Effector memory CD4-positive, alpha-beta T cell (primary cell): Measurements from ENCODE around the gene PEAK3.

Source experiments
- DNase-seq, 3 donors: peaks; one replicate each; pipeline ENCODE4 v3.0.0-alpha.2; 2020
- H3K27ac ChIP-seq: 2 replicates; pipeline ENCODE4 v1.7.0; 2013; ENCODE audit warnings: mild to moderate bottlenecking, low read length, moderate library complexity; ENCODE audit not compliant: insufficient read depth, poor library complexity, severe bottlenecking
- H3K27me3 ChIP-seq: replicated peaks from 2 replicates; pipeline ENCODE4 v1.7.0; 2013; ENCODE audit warnings: mild to moderate bottlenecking, low read length; ENCODE audit not compliant: insufficient read depth, control insufficient read depth, poor library complexity, severe bottlenecking
- H3K36me3 ChIP-seq: 2 replicates; pipeline ENCODE4 v1.7.0; 2013; ENCODE audit warnings: mild to moderate bottlenecking, low read length, moderate library complexity; ENCODE audit not compliant: control insufficient read depth, insufficient read depth
- H3K4me1 ChIP-seq: 2 replicates; pipeline ENCODE4 v1.7.0; 2013; ENCODE audit warnings: low read length, mild to moderate bottlenecking; ENCODE audit not compliant: control insufficient read depth, insufficient read depth, poor library complexity, severe bottlenecking
- H3K4me3 ChIP-seq: 2 replicates; pipeline ENCODE4 v1.7.0; 2013; ENCODE audit warnings: low read length, low read depth, mild to moderate bottlenecking; ENCODE audit not compliant: insufficient read depth, poor library complexity, severe bottlenecking
- H3K9me3 ChIP-seq: 2 replicates; pipeline ENCODE4 v1.7.0; 2013; ENCODE audit warnings: mild to moderate bottlenecking, low read length, moderate library complexity; ENCODE audit not compliant: control insufficient read depth

The PEAK3 gene

DNA sequence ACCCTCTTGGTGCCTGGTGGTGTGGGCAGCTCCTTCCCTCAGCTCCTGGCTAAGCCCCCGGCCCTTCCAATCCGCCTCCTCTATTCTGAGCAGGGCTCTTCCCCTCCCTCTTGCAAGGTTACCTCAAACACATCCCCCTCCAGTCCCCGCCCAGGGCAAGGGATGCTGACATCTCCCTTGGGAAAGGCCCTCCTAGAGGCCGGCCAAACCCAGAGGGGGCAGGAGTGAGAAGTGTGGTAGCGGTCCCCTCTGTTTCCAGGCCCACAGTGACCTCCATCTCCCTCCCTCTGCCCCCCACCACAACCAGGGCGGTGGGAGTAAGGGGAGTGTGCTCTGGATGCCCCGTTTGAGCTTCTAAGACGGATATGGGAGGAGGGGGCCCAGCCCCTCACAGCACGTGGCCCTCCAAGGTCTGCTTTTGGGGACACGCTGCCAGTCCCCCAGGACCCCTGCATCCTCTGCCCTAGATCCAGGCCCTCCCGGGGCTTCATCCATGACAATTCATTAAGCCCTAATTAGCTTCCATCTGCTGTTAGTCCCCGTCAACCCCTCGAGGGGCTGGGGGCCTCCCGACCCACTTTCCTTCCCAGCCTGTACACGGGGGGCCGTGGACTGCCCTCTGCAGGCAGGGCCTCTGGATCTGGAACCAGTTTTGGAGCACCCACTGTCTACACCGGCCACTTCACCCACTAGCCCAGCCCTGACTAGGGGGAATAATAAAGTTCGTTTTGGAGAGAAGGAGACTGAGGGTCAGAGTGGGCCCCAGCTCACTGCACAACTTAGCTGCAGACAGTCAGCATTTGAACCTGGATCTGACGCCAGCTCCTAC, 23.7 kb upstream of the PEAK3 start:
- DNase-seq, result no peak
- Histone ChIP-seq H3K27me3 (peaks cover 45% of the 10 kb centered on the region), H3K27ac (no peak overlapping the region), H3K36me3 (no peaks in the 10 kb centered on the region), H3K4me1 (peaks cover 9% of the 10 kb centered on the region), H3K9me3 (no peaks in the 10 kb centered on the region), H3K4me3 (no peak overlapping the region)

DNA sequence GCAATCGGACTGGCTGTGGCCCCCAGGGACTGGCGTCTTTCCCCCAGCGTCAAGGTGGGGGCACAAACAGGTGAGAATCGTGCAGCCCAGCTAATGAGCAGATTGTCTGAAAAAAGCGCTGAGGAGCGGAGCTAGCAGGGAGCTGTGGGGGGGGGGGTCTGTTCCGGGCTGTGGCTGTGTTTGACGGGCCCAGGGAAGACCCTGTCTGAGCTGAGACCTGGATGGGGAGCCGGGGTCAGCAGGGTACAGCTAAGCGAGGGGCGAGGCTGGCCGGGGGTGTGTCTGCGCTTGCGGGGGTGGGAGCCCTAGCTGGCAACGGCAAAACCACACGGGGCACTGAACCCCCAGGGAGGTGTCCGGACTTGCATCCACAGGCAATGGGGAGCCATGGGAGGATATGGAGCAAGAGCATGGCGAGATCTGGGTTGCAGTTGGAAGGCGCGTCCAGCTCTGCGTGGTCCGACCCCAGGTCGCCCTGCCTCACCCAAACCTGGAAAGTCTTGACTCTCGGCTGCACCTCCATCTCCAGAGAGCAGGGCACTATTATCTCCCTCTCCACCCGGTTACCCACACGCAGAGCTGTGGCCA, 21.3 kb upstream of the PEAK3 start:
- no peak for DNase-seq
- Histone ChIP-seq H3K36me3 (no peaks in the 10 kb centered on the region), H3K4me3 (peak overlapping the region; percentile 0), H3K27ac (no peak overlapping the region), H3K4me1 (peaks cover 9% of the 10 kb centered on the region), H3K27me3 (peaks cover 34% of the 10 kb centered on the region), H3K9me3 (no peaks in the 10 kb centered on the region)

- Histone ChIP-seq H3K4me1 (peaks cover 9% of the 10 kb centered on the region), H3K27ac (no peak overlapping the region), H3K27me3 (peaks cover 30% of the 10 kb centered on the region), H3K9me3 (no peaks in the 10 kb centered on the region), H3K4me3 (peak overlapping the region; percentile 0), H3K36me3 (no peaks in the 10 kb centered on the region)
- no peak for DNase-seq
Observed at GRCh38 chr19:2302319-2303210, 20.6 kb upstream of the PEAK3 start.

DNA sequence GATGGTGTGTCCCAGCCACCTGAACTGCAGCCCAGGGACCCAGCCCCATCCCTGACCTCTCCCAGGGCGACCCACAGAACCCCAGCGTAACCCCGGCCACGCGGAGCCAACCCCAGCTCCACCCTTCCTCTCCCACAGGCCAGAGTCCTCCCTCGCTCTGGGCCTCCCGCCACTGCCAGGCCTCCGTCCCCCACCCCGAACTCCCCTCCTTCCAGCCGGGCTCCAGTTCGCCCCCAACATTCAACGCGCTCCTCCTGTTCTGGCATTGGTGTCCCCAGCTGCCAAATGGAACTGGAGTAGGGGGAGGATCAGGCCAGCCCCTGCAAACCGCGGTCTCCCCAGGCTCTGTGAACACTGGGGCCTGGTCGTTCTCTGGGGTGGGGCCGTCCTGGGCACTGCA, 18.6 kb upstream of the PEAK3 start:
- Histone ChIP-seq H3K36me3 (no peaks in the 10 kb centered on the region), H3K27ac (no peak overlapping the region), H3K4me1 (peaks cover 9% of the 10 kb centered on the region), H3K9me3 (no peaks in the 10 kb centered on the region), H3K27me3 (peaks cover 11% of the 10 kb centered on the region), H3K4me3 (no peak overlapping the region)
- DNase-seq, result no peak

- H3K4me3 ChIP-seq, result no peak overlapping the region
- no peaks in the 10 kb centered on the region for H3K9me3 ChIP-seq
- DNase-seq, result no peak
- H3K27me3 ChIP-seq, result no peaks in the 10 kb centered on the region
- H3K4me1 ChIP-seq, result peaks cover 2% of the 10 kb centered on the region
- no peaks in the 10 kb centered on the region for H3K36me3 ChIP-seq
- H3K27ac ChIP-seq, result no peak overlapping the region
Observed at GRCh38 chr19:2296141-2296540, 14.2 kb upstream of the PEAK3 start.

DNA sequence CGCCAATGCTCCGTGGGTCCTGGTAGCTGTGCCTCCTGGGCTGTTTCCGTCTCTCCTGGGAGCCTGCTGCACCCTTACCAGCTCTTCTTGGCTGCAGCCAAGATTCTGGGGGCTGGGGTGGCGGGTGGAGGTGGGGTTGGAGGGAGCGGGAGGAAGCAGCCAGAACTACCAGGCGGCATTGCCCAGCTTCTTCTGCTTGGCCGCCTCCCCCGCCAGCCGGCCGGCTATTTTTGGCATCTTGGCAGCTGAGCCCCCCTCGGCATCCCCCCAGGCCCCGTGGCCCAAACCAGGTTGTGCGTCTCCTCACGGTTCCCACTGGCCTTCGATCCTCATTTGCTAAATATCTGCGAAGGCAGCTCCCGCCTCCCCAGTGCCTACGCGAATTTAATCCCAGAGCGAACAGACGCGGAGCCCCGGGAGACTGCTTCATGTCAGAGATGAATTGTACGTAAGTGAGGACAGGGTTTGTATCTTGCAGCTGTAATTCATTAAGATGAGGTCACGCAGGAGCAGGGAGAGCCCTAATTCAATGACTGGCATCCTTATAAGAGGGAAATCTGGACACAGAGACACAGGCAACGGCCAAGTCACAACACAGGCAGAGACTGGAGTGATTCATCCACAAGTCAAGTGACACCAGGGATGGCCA, 12.8 kb upstream of the PEAK3 start:
- H3K27me3 ChIP-seq, result no peaks in the 10 kb centered on the region
- no peak overlapping the region for H3K27ac ChIP-seq
- H3K36me3 ChIP-seq, result no peaks in the 10 kb centered on the region
- no peaks in the 10 kb centered on the region for H3K9me3 ChIP-seq
- no peak overlapping the region for H3K4me3 ChIP-seq
- H3K4me1 ChIP-seq, result peaks cover 8% of the 10 kb centered on the region
- DNase-seq, result no peak

DNA sequence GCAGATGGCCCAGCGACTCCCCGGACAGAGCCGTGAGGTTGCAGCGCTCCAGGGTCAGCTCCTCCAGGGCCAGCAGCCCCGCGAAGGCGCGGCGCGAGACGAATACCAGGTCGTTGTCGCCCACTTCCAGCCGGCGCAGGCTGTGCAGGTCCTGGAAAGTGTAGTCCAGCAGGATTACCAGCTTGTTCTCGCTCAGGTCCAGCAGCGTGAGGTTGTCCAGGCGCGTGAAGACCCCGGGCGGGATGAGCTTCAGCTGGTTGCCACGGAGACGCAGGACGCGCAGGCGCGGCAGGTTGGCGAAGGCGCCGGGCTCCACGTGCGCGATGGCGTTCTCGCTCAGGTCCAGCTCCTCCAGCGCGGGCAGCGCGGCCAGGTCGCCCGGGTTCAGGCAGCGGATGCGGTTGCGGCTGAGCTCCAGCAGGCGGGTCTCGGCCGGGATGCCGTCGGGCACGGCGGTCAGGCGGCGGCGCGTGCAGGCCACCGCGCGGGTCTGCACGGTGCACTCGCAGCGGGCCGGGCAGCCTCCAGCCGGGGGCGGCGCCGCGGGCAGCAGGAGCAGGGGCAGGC, 9.3 kb upstream of the PEAK3 start:
- H3K4me3 ChIP-seq, result peak overlapping the region; percentile 72
- no peak for DNase-seq
- H3K9me3 ChIP-seq, result no peaks in the 10 kb centered on the region
- no peaks in the 10 kb centered on the region for H3K27me3 ChIP-seq
- no peaks in the 10 kb centered on the region for H3K36me3 ChIP-seq
- H3K4me1 ChIP-seq, result peaks cover 20% of the 10 kb centered on the region
- H3K27ac ChIP-seq, result no peak overlapping the region

GRCh38 chr19:2290441-2291184, 8.6 kb upstream of the PEAK3 start:
- no peaks in the 10 kb centered on the region for H3K36me3 ChIP-seq
- peak overlapping the region; percentile 37 for H3K27ac ChIP-seq
- no peaks in the 10 kb centered on the region for H3K9me3 ChIP-seq
- DNase-seq, result no peak
- no peaks in the 10 kb centered on the region for H3K27me3 ChIP-seq
- H3K4me3 ChIP-seq, result peak overlapping the region; percentile 72
- peaks cover 20% of the 10 kb centered on the region for H3K4me1 ChIP-seq
